Parathyroid adenoma (tissue), 2 donors: Measurements from ENCODE around the gene PTPN2.

ENCODE experiments used
- H2AFZ ChIP-seq: fragments of 300-600 bp; sonication (generic); one replicate; pipeline ENCODE4 v1.7.0; 2017; ENCODE audit warnings: antibody characterized with exemption, mild to moderate bottlenecking
- H3K27ac ChIP-seq: fragments of 300-600 bp; sonication (generic); one replicate; pipeline ENCODE4 v1.7.0; 2017
- H3K27me3 ChIP-seq: fragments of 300-600 bp; sonication (generic); one replicate; pipeline ENCODE4 v1.7.0; 2017; ENCODE audit warnings: low read length; ENCODE audit not compliant: control insufficient read depth, insufficient read depth
- H3K36me3 ChIP-seq: fragments of 300-600 bp; sonication (generic); one replicate; pipeline ENCODE4 v1.7.0; 2017; ENCODE audit warnings: low read length; ENCODE audit not compliant: control insufficient read depth, insufficient read depth
- H3K4me1 ChIP-seq: fragments of 300-600 bp; sonication (generic); one replicate; pipeline ENCODE4 v1.7.0; 2017; ENCODE audit warnings: control low read depth
- H3K4me2 ChIP-seq: fragments of 300-600 bp; sonication (generic); one replicate; pipeline ENCODE4 v1.7.0; 2017; ENCODE audit warnings: low read length
- H3K4me3 ChIP-seq: fragments of 300-600 bp; sonication (generic); one replicate; pipeline ENCODE4 v1.7.0; 2017; ENCODE audit warnings: low read depth, low read length
- H3K79me2 ChIP-seq: fragments of 300-600 bp; sonication (generic); one replicate; pipeline ENCODE4 v1.7.0; 2017; ENCODE audit warnings: control low read depth
- H3K9ac ChIP-seq: fragments of 300-600 bp; sonication (generic); one replicate; pipeline ENCODE4 v1.7.0; 2017; ENCODE audit warnings: mild to moderate bottlenecking
- H3K9me3 ChIP-seq: fragments of 300-600 bp; sonication (generic); one replicate; pipeline ENCODE4 v1.7.0; 2017; ENCODE audit warnings: low read length; ENCODE audit not compliant: control insufficient read depth
- TF ChIP-seq, protein P1 (sequence below): fragments of 300-600 bp; sonication (generic); IDR thresholded peaks from one replicate; pipeline ENCODE4 v1.7.0; 2017; ENCODE audit warnings: antibody characterized with exemption, mild to moderate bottlenecking
- donor health status: primary hyperparathyroidism.

The PTPN2 gene

GRCh38 chr18:12748671-12749070, 135.4 kb downstream of the PTPN2 start:
- Histone ChIP-seq H3K36me3 (no peaks in the 10 kb centered on the region), H3K4me1 (no peaks in the 10 kb centered on the region), H2AFZ (no peak overlapping the region), H3K27me3 (no peaks in the 10 kb centered on the region), H3K9me3 (no peaks in the 10 kb centered on the region), H3K9ac (no peak overlapping the region), H3K4me2 (no peak overlapping the region), H3K27ac (no peak overlapping the region), H3K4me3 (no peak overlapping the region), H3K79me2 (no peaks in the 10 kb centered on the region)
- TF ChIP-seq, protein P1, sequence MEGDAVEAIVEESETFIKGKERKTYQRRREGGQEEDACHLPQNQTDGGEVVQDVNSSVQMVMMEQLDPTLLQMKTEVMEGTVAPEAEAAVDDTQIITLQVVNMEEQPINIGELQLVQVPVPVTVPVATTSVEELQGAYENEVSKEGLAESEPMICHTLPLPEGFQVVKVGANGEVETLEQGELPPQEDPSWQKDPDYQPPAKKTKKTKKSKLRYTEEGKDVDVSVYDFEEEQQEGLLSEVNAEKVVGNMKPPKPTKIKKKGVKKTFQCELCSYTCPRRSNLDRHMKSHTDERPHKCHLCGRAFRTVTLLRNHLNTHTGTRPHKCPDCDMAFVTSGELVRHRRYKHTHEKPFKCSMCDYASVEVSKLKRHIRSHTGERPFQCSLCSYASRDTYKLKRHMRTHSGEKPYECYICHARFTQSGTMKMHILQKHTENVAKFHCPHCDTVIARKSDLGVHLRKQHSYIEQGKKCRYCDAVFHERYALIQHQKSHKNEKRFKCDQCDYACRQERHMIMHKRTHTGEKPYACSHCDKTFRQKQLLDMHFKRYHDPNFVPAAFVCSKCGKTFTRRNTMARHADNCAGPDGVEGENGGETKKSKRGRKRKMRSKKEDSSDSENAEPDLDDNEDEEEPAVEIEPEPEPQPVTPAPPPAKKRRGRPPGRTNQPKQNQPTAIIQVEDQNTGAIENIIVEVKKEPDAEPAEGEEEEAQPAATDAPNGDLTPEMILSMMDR = no peak

DNA sequence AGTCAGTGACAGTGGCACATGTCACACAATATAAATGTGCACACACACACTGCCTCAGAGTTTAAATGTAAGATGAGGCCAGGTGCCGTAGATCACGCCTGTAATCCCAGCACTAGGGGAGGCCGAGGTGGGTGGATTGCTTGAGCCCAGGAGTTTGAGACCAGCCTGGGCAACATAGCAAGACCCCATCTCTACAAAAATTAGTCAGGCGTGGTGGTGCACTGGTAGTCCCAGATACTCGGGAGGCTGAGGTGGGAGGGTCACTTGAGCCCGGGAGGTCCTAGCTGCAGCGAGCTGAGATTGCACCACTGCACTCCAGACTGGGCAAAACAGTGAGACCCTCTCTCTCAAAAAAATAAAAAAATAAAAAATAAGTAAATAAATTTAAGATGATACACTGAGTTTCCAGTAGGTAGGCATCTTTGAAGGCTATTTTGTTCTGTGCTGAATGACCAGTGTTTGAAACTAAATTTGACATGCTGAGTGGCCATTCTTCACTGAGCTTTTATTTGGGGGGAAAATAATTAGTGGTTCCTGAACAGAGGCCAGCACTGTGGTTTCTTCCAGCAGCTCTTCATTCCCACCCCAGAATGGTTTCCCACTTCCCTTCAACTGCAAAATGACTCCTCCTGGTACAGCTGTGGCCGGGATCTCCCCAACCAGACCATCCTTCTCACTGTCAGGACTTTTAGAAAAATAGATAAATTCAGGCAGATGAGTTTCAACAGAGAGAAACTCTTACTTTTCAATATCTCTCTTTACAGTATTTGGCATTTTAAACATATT, 136.3 kb downstream of the PTPN2 start:
- Histone ChIP-seq H3K36me3 (no peaks in the 10 kb centered on the region), H3K27ac (no peak overlapping the region), H3K9ac (no peak overlapping the region), H3K4me1 (no peaks in the 10 kb centered on the region), H3K79me2 (no peaks in the 10 kb centered on the region), H3K4me3 (no peak overlapping the region), H3K4me2 (no peak overlapping the region), H3K27me3 (no peaks in the 10 kb centered on the region), H3K9me3 (no peaks in the 10 kb centered on the region), H2AFZ (no peak overlapping the region)
- TF ChIP-seq, protein P1 = no peak

- TF ChIP-seq, protein P1 = no peak
- H3K9me3 ChIP-seq = no peaks in the 10 kb centered on the region
- no peaks in the 10 kb centered on the region for H3K27me3 ChIP-seq
- no peaks in the 10 kb centered on the region for H3K4me1 ChIP-seq
- H3K27ac ChIP-seq = no peak overlapping the region
- no peak overlapping the region for H3K4me2 ChIP-seq
- no peak overlapping the region for H3K4me3 ChIP-seq
- no peak overlapping the region for H2AFZ ChIP-seq
- H3K36me3 ChIP-seq = no peaks in the 10 kb centered on the region
- H3K9ac ChIP-seq = no peak overlapping the region
- H3K79me2 ChIP-seq = no peaks in the 10 kb centered on the region
Measured at GRCh38 chr18:12745095-12745795, 138.8 kb downstream of the PTPN2 start.

GRCh38 chr18:12744103-12744502, 139.9 kb downstream of the PTPN2 start:
- Histone ChIP-seq H2AFZ (no peak overlapping the region), H3K27me3 (no peaks in the 10 kb centered on the region), H3K9me3 (no peaks in the 10 kb centered on the region), H3K4me1 (no peaks in the 10 kb centered on the region), H3K36me3 (no peaks in the 10 kb centered on the region), H3K9ac (no peak overlapping the region), H3K27ac (no peak overlapping the region), H3K4me2 (no peak overlapping the region), H3K4me3 (no peak overlapping the region), H3K79me2 (no peaks in the 10 kb centered on the region)
- TF ChIP-seq, protein P1 = peak; percentile 52
